Measurements from ENCODE around the gene PTPRD.

PTPRD gene

GRCh38 chr9:8468045-8468637 lies 2144.7 kb downstream of the PTPRD start:
- Histone ChIP-seq H3K4me3 (ENCODE audit: low read depth, low read length) (no peak overlapping the region), H2BK12ac (ENCODE audit: low read length) (no peak overlapping the region), H3K4ac (ENCODE audit: low read depth, low read length) (no peak overlapping the region), H4K91ac (ENCODE audit: low read depth, low read length) (no peak overlapping the region), H3K4me1 (ENCODE audit: control insufficient read depth in 1 of 2, insufficient read depth in 2 of 2, low read length in 2 of 2) (no peaks in the 10 kb centered on the region), H2AK5ac (ENCODE audit: low read length) (no peak overlapping the region), H3K79me1 (ENCODE audit: low read length) (no peaks in the 10 kb centered on the region), H3K9ac (ENCODE audit: low read length) (no peak overlapping the region), H3K9me3 (ENCODE audit: insufficient read depth, low read depth, low read length) (no peaks in the 10 kb centered on the region), H4K12ac (ENCODE audit: low read depth, low read length) (no peak overlapping the region), H3K36me3 (ENCODE audit: control insufficient read depth in 1 of 2, insufficient read depth in 2 of 2, low read length in 2 of 2) (no peaks in the 10 kb centered on the region), H3K27ac (ENCODE audit: low read depth, low read length) (no peak overlapping the region), H3K14ac (ENCODE audit: low read length) (no peak overlapping the region), H3K27me3 (ENCODE audit: insufficient read depth, low read length) (no peaks in the 10 kb centered on the region), H2AFZ (ENCODE audit: insufficient read depth, low read length, poor library complexity) (no peak overlapping the region), H3K18ac (ENCODE audit: low read length) (no peak overlapping the region), H4K8ac (ENCODE audit: low read depth, low read length) (no peak overlapping the region), H2BK5ac (ENCODE audit: low read depth, low read length, poor library complexity) (no peak overlapping the region), H3K79me2 (ENCODE audit: control insufficient read depth, insufficient read depth, low read length, poor library complexity) (no peaks in the 10 kb centered on the region), H3K4me2 (ENCODE audit: low read length) (no peak overlapping the region), H3K23ac (ENCODE audit: low read length) (no peak overlapping the region), H2BK120ac (ENCODE audit: insufficient read depth, low read length, poor library complexity) (no peak overlapping the region)
- no peak for DNase-seq
- WGBS (ENCODE audit: extremely low coverage, insufficient coverage, insufficient read length): no CpG with 5 or more reads among the region's 3 CpGs

- Histone ChIP-seq H3K9me3 (ENCODE audit: insufficient read depth, low read depth, low read length) (no peaks in the 10 kb centered on the region), H3K23ac (ENCODE audit: low read length) (no peak overlapping the region), H3K4me3 (ENCODE audit: low read depth, low read length) (no peak overlapping the region), H3K27ac (ENCODE audit: low read depth, low read length) (no peak overlapping the region), H2AK5ac (ENCODE audit: low read length) (no peak overlapping the region), H4K8ac (ENCODE audit: low read depth, low read length) (no peak overlapping the region), H3K18ac (ENCODE audit: low read length) (no peak overlapping the region), H4K91ac (ENCODE audit: low read depth, low read length) (no peak overlapping the region), H2BK5ac (ENCODE audit: low read depth, low read length, poor library complexity) (no peak overlapping the region), H2BK12ac (ENCODE audit: low read length) (no peak overlapping the region), H2BK120ac (ENCODE audit: insufficient read depth, low read length, poor library complexity) (no peak overlapping the region), H3K36me3 (ENCODE audit: control insufficient read depth in 1 of 2, insufficient read depth in 2 of 2, low read length in 2 of 2) (no peaks in the 10 kb centered on the region), H3K79me2 (ENCODE audit: control insufficient read depth, insufficient read depth, low read length, poor library complexity) (no peaks in the 10 kb centered on the region), H3K4me2 (ENCODE audit: low read length) (no peak overlapping the region), H3K27me3 (ENCODE audit: insufficient read depth, low read length) (no peaks in the 10 kb centered on the region), H4K12ac (ENCODE audit: low read depth, low read length) (no peak overlapping the region), H3K4ac (ENCODE audit: low read depth, low read length) (no peak overlapping the region), H3K9ac (ENCODE audit: low read length) (no peak overlapping the region), H2AFZ (ENCODE audit: insufficient read depth, low read length, poor library complexity) (no peak overlapping the region), H3K79me1 (ENCODE audit: low read length) (no peaks in the 10 kb centered on the region), H3K14ac (ENCODE audit: low read length) (no peak overlapping the region), H3K4me1 (ENCODE audit: control insufficient read depth in 1 of 2, insufficient read depth in 2 of 2, low read length in 2 of 2) (no peaks in the 10 kb centered on the region)
- WGBS (ENCODE audit: extremely low coverage, insufficient coverage, insufficient read length): no CpG with 5 or more reads among the region's 2 CpGs
- no peak for DNase-seq
Observed at GRCh38 chr9:8457816-8458215, 2155.0 kb downstream of the PTPRD start.

GRCh38 chr9:8457055-8457454 lies 2155.7 kb downstream of the PTPRD start:
- no peak for DNase-seq
- no peak overlapping the region for H3K9ac ChIP-seq (ENCODE audit: low read length)

GRCh38 chr9:8456344-8456743 lies 2156.5 kb downstream of the PTPRD start:
- no peak overlapping the region for H3K4me2 ChIP-seq (ENCODE audit: low read length)
- H3K27ac ChIP-seq (ENCODE audit: low read depth, low read length): no peak overlapping the region
- no peak overlapping the region for H3K4me3 ChIP-seq (ENCODE audit: low read depth, low read length)
- H3K14ac ChIP-seq (ENCODE audit: low read length): no peak overlapping the region
- H3K9me3 ChIP-seq (ENCODE audit: insufficient read depth, low read depth, low read length): no peaks in the 10 kb centered on the region
- H2AFZ ChIP-seq (ENCODE audit: insufficient read depth, low read length, poor library complexity): no peak overlapping the region
- H3K9ac ChIP-seq (ENCODE audit: low read length): no peak overlapping the region
- no peak overlapping the region for H2BK12ac ChIP-seq (ENCODE audit: low read length)
- H3K4ac ChIP-seq (ENCODE audit: low read depth, low read length): no peak overlapping the region
- H2AK5ac ChIP-seq (ENCODE audit: low read length): no peak overlapping the region
- H4K91ac ChIP-seq (ENCODE audit: low read depth, low read length): no peak overlapping the region
- no peaks in the 10 kb centered on the region for H3K79me2 ChIP-seq (ENCODE audit: control insufficient read depth, insufficient read depth, low read length, poor library complexity)
- H3K27me3 ChIP-seq (ENCODE audit: insufficient read depth, low read length): no peaks in the 10 kb centered on the region
- no peak overlapping the region for H2BK120ac ChIP-seq (ENCODE audit: insufficient read depth, low read length, poor library complexity)
- no peaks in the 10 kb centered on the region for H3K4me1 ChIP-seq (ENCODE audit: control insufficient read depth in 1 of 2, insufficient read depth in 2 of 2, low read length in 2 of 2)
- no peaks in the 10 kb centered on the region for H3K36me3 ChIP-seq (ENCODE audit: control insufficient read depth in 1 of 2, insufficient read depth in 2 of 2, low read length in 2 of 2)
- no peak overlapping the region for H2BK5ac ChIP-seq (ENCODE audit: low read depth, low read length, poor library complexity)
- H4K12ac ChIP-seq (ENCODE audit: low read depth, low read length): no peak overlapping the region
- H3K23ac ChIP-seq (ENCODE audit: low read length): no peak overlapping the region
- DNase-seq: peak in 1 of 2 donors; percentile 3
- H3K79me1 ChIP-seq (ENCODE audit: low read length): no peaks in the 10 kb centered on the region
- no peak overlapping the region for H3K18ac ChIP-seq (ENCODE audit: low read length)
- no peak overlapping the region for H4K8ac ChIP-seq (ENCODE audit: low read depth, low read length)

More at GRCh38 chr9:8457055-8457454, 2155.7 kb downstream of the PTPRD start:
- H4K91ac ChIP-seq (ENCODE audit: low read depth, low read length): no peak overlapping the region
- H2BK12ac ChIP-seq (ENCODE audit: low read length): no peak overlapping the region
- H2AFZ ChIP-seq (ENCODE audit: insufficient read depth, low read length, poor library complexity): no peak overlapping the region
- no peak overlapping the region for H3K23ac ChIP-seq (ENCODE audit: low read length)
- no peaks in the 10 kb centered on the region for H3K79me1 ChIP-seq (ENCODE audit: low read length)
- no peaks in the 10 kb centered on the region for H3K4me1 ChIP-seq (ENCODE audit: control insufficient read depth in 1 of 2, insufficient read depth in 2 of 2, low read length in 2 of 2)
- no peaks in the 10 kb centered on the region for H3K27me3 ChIP-seq (ENCODE audit: insufficient read depth, low read length)
- H2BK120ac ChIP-seq (ENCODE audit: insufficient read depth, low read length, poor library complexity): no peak overlapping the region
- no CpG with 5 or more reads among the region's 5 CpGs for WGBS (ENCODE audit: extremely low coverage, insufficient coverage, insufficient read length)
- no peak overlapping the region for H3K4me3 ChIP-seq (ENCODE audit: low read depth, low read length)
- no peak overlapping the region for H2AK5ac ChIP-seq (ENCODE audit: low read length)
- no peak overlapping the region for H3K4me2 ChIP-seq (ENCODE audit: low read length)
- H3K79me2 ChIP-seq (ENCODE audit: control insufficient read depth, insufficient read depth, low read length, poor library complexity): no peaks in the 10 kb centered on the region
- no peak overlapping the region for H2BK5ac ChIP-seq (ENCODE audit: low read depth, low read length, poor library complexity)
- H3K27ac ChIP-seq (ENCODE audit: low read depth, low read length): no peak overlapping the region
- H3K36me3 ChIP-seq (ENCODE audit: control insufficient read depth in 1 of 2, insufficient read depth in 2 of 2, low read length in 2 of 2): no peaks in the 10 kb centered on the region
- H3K4ac ChIP-seq (ENCODE audit: low read depth, low read length): no peak overlapping the region
- no peak overlapping the region for H3K18ac ChIP-seq (ENCODE audit: low read length)
- H4K8ac ChIP-seq (ENCODE audit: low read depth, low read length): no peak overlapping the region
- H4K12ac ChIP-seq (ENCODE audit: low read depth, low read length): no peak overlapping the region
- H3K14ac ChIP-seq (ENCODE audit: low read length): no peak overlapping the region
- H3K9me3 ChIP-seq (ENCODE audit: insufficient read depth, low read depth, low read length): no peaks in the 10 kb centered on the region
